DND-41 (cell line): ENCODE data around the gene RNF152.

ENCODE experiments used
- ATAC-seq: fragments of 200-7000 bp; cut with Tn5 transposase; 3 replicates; pipeline ENCODE4 v1.9.1; 2021; ENCODE audit warnings: low read depth; ENCODE audit not compliant: insufficient read depth
- DNase-seq: peaks from one replicate; pipeline ENCODE4 v3.0.0-alpha.2; 2020
- H2AFZ ChIP-seq: 2 replicates; pipeline ENCODE4 v1.6.0; 2012; ENCODE audit warnings: low read depth, low read length
- H3K27ac ChIP-seq: 2 replicates; pipeline ENCODE4 v1.5.1; 2012; ENCODE audit warnings: low read length, inconsistent platforms
- H3K27me3 ChIP-seq: fragments of 200-600 bp; sonication (generic); 2 replicates; pipeline ENCODE4 v1.6.0; 2012; ENCODE audit warnings: low read length, mild to moderate bottlenecking, inconsistent platforms; ENCODE audit not compliant: insufficient read depth, poor library complexity
- H3K36me3 ChIP-seq: 2 replicates; pipeline ENCODE4 v1.5.1; 2012; ENCODE audit warnings: low read length, inconsistent platforms; ENCODE audit not compliant: insufficient read depth
- H3K4me1 ChIP-seq: 2 replicates; pipeline ENCODE4 v1.5.1; 2012; ENCODE audit warnings: mild to moderate bottlenecking, low read length; ENCODE audit not compliant: insufficient read depth
- H3K4me2 ChIP-seq: 2 replicates; pipeline ENCODE4 v1.6.0; 2012; ENCODE audit warnings: mild to moderate bottlenecking, moderate library complexity, low read length, inconsistent platforms; ENCODE audit not compliant: insufficient read depth
- H3K4me3 ChIP-seq, 2 experiments: fragments of 200-600 bp in 1 of 2; shearing (Covaris generic) in 1 of 2; 2 replicates each; pipeline ENCODE4 v1.5.1; 2012 to 2016; ENCODE audit warnings: inconsistent platforms in 2 of 2, low read length in 2 of 2, mild to moderate bottlenecking in 2 of 2, low read depth in 1 of 2, moderate library complexity in 1 of 2
- H3K79me2 ChIP-seq: 2 replicates; pipeline ENCODE4 v1.6.0; 2012; ENCODE audit warnings: low read length, inconsistent platforms; ENCODE audit not compliant: insufficient read depth
- H3K9ac ChIP-seq: 2 replicates; pipeline ENCODE4 v1.6.0; 2012; ENCODE audit warnings: low read depth, mild to moderate bottlenecking, inconsistent platforms, low read length, moderate library complexity
- H3K9me3 ChIP-seq: 2 replicates; pipeline ENCODE4 v1.5.1; 2012; ENCODE audit warnings: low read length, moderate library complexity, mild to moderate bottlenecking, inconsistent platforms; ENCODE audit not compliant: insufficient read depth, severe bottlenecking
- H4K20me1 ChIP-seq: 2 replicates; pipeline ENCODE4 v1.6.0; 2012; ENCODE audit warnings: low read length; ENCODE audit not compliant: insufficient read depth
- EZH2 ChIP-seq: IDR thresholded peaks from 3 replicates; pipeline ENCODE4 v1.6.1; 2012; ENCODE audit warnings: borderline replicate concordance, low read depth, mild to moderate bottlenecking, moderate library complexity, low read length, inconsistent platforms; ENCODE audit not compliant: severe bottlenecking
- TF ChIP-seq, protein P1 (sequence below): IDR thresholded peaks from 2 replicates; pipeline ENCODE4 v1.5.1; 2012; ENCODE audit warnings: borderline replicate concordance, low read length, moderate library complexity, mild to moderate bottlenecking; ENCODE audit not compliant: poor library complexity, severe bottlenecking; ENCODE audit errors: extremely low read depth

The RNF152 gene

DNA sequence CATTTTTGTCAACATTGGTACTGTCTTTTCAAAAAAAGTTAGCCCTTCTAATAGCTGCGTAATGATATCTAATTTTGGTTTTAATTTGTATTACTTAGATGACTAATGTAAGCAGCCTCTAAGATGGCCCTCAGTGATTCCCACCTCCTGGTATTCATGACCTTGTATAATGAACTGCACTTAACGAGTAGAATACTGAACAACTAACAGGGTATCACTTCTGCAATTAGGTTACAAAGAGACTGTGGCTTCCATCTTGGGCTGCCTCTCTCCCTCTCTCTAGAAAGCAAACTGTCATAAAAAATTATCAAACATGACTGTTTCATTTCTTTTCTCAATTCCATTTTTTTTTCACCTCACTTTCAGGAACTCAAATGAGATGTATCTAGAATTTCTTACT lies 120.9 kb downstream of the RNF152 start:
- Histone ChIP-seq H4K20me1 (no peaks in the 10 kb centered on the region), H3K4me3 (no peak overlapping the region), H3K36me3 (no peaks in the 10 kb centered on the region), H3K9ac (no peak overlapping the region), H3K27me3 (no peaks in the 10 kb centered on the region), H3K79me2 (no peaks in the 10 kb centered on the region), H2AFZ (no peak overlapping the region), H3K4me1 (no peaks in the 10 kb centered on the region), H3K4me2 (no peak overlapping the region), H3K9me3 (peaks cover 2% of the 10 kb centered on the region), H3K27ac (no peak overlapping the region)
- TF ChIP-seq, protein P1, sequence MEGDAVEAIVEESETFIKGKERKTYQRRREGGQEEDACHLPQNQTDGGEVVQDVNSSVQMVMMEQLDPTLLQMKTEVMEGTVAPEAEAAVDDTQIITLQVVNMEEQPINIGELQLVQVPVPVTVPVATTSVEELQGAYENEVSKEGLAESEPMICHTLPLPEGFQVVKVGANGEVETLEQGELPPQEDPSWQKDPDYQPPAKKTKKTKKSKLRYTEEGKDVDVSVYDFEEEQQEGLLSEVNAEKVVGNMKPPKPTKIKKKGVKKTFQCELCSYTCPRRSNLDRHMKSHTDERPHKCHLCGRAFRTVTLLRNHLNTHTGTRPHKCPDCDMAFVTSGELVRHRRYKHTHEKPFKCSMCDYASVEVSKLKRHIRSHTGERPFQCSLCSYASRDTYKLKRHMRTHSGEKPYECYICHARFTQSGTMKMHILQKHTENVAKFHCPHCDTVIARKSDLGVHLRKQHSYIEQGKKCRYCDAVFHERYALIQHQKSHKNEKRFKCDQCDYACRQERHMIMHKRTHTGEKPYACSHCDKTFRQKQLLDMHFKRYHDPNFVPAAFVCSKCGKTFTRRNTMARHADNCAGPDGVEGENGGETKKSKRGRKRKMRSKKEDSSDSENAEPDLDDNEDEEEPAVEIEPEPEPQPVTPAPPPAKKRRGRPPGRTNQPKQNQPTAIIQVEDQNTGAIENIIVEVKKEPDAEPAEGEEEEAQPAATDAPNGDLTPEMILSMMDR, result no peak
- no peak for TF ChIP-seq EZH2
- ATAC-seq (no peak), DNase-seq (no peak)

DNA sequence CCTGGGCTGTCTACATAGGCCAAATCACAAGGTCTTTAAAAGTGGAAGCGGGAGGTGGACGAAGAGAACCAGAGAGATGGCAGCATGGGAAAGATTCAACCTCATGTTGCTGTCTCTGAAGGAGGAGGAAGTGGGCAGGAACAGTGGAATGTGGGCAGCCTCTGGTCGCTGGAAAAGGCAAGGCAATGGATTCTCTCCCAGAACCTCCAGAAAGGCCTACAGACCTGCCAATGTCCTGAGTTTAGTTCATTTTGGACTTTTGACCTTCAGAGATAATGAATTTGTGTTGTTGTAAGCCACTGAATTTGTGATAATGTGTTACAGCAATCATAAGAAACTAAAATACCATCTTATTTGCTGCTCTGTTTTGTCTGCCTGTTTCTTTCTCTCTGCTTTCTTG lies 122.5 kb downstream of the RNF152 start:
- Histone ChIP-seq H4K20me1 (no peaks in the 10 kb centered on the region), H2AFZ (no peak overlapping the region), H3K9ac (no peak overlapping the region), H3K4me2 (no peak overlapping the region), H3K4me3 (no peak overlapping the region), H3K27ac (no peak overlapping the region), H3K36me3 (no peaks in the 10 kb centered on the region), H3K9me3 (peaks cover 2% of the 10 kb centered on the region), H3K27me3 (no peaks in the 10 kb centered on the region), H3K4me1 (peaks cover 1% of the 10 kb centered on the region; the same call in 1 of the 2 replicates), H3K79me2 (no peaks in the 10 kb centered on the region)
- no peak for ATAC-seq
- no peak for DNase-seq
- no peak for TF ChIP-seq EZH2
- TF ChIP-seq, protein P1, result no peak

DNA sequence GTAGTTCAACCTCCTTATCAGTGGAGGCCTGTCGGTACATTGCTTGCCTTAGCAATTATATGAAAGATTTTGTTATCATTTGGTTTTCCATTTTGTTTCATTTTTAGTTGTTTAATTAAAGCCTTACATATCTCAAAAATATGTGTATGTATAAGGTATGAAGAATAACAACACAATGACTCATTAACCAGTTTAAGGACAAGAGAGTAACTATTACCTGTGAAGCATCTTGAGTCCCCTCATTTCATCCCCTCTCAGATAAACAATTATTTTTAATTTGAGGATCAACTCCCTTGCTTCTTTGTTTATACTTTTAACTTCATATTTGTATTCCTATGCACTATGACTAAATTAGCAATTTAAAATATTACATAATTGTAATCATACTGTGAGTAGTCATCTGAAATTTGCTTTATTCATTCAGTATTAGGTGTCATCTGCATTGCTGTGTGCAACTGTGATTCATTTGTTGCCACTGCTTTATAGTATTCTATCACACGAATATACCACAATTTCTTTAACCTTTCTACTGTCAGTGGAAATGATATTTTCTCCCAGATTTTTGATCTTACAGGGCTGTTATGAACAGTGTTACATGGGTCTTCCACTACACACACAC lies 126.4 kb downstream of the RNF152 start:
- Histone ChIP-seq H2AFZ (no peak overlapping the region), H3K4me2 (no peak overlapping the region), H4K20me1 (no peaks in the 10 kb centered on the region), H3K4me1 (peaks cover 17% of the 10 kb centered on the region), H3K79me2 (no peaks in the 10 kb centered on the region), H3K4me3 (no peak overlapping the region), H3K27me3 (no peaks in the 10 kb centered on the region), H3K9ac (no peak overlapping the region), H3K27ac (no peak overlapping the region), H3K36me3 (no peaks in the 10 kb centered on the region), H3K9me3 (no peaks in the 10 kb centered on the region)
- DNase-seq (no peak), ATAC-seq (no peak)
- no peak for TF ChIP-seq EZH2
- TF ChIP-seq, protein P1, result no peak

DNA sequence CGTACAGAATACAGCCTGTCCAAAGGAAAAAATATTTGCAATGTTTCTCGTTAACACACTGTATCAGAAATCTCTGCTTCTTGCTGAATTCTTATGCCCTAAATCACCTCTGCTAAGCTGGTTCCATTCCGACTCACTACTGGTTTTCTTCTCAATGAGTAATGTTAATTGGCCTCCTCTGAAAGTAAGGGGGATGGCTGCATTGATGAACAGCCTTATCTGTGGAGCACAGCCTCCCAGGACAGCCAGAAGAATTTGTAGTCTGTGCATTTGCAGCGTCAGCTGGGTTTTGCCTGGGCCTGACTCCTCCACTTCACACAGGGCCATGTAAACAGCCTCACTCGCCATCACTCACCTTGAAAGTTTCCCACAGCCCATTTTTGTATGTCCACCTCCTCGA lies 127.7 kb downstream of the RNF152 start:
- H3K27ac ChIP-seq, result no peak overlapping the region
- no peak for DNase-seq
- TF ChIP-seq, protein P1, result no peak
- TF ChIP-seq EZH2, result no peak
- no peaks in the 10 kb centered on the region for H3K79me2 ChIP-seq
- no peak overlapping the region for H2AFZ ChIP-seq
- H3K4me2 ChIP-seq, result no peak overlapping the region
- no peak overlapping the region for H3K4me3 ChIP-seq
- no peaks in the 10 kb centered on the region for H3K27me3 ChIP-seq
- H3K4me1 ChIP-seq, result peaks cover 17% of the 10 kb centered on the region
- no peak for ATAC-seq
- no peak overlapping the region for H3K9ac ChIP-seq
- no peaks in the 10 kb centered on the region for H4K20me1 ChIP-seq
- H3K9me3 ChIP-seq, result no peaks in the 10 kb centered on the region
- no peaks in the 10 kb centered on the region for H3K36me3 ChIP-seq
